Esophagus squamous epithelium (tissue), 4 donors: ENCODE measurements around the gene CAPZB.

Experiments
- POLR2A ChIP-seq, 4 donors: fragments of 450-650 bp; IDR thresholded peaks; one replicate each; pipeline ENCODE4 v1.6.1; 2017; ENCODE audit warnings: antibody characterized with exemption in 4 of 4, mild to moderate bottlenecking in 4 of 4, moderate library complexity in 3 of 4
- TF ChIP-seq, protein P1 (sequence below), 6 experiments: fragments of 450-650 bp in 4 of 6; fragments of 200-600 bp in 2 of 6; sonication (generic) in 2 of 6; IDR thresholded peaks; one replicate each; pipeline ENCODE4 v1.5.1; 2016 to 2019; ENCODE audit warnings: antibody characterized with exemption in 6 of 6, mild to moderate bottlenecking in 4 of 6, moderate library complexity in 4 of 6

- no peak for TF ChIP-seq POLR2A (IDR thresholded peaks at IDR 0.05)
- TF ChIP-seq, protein P1, sequence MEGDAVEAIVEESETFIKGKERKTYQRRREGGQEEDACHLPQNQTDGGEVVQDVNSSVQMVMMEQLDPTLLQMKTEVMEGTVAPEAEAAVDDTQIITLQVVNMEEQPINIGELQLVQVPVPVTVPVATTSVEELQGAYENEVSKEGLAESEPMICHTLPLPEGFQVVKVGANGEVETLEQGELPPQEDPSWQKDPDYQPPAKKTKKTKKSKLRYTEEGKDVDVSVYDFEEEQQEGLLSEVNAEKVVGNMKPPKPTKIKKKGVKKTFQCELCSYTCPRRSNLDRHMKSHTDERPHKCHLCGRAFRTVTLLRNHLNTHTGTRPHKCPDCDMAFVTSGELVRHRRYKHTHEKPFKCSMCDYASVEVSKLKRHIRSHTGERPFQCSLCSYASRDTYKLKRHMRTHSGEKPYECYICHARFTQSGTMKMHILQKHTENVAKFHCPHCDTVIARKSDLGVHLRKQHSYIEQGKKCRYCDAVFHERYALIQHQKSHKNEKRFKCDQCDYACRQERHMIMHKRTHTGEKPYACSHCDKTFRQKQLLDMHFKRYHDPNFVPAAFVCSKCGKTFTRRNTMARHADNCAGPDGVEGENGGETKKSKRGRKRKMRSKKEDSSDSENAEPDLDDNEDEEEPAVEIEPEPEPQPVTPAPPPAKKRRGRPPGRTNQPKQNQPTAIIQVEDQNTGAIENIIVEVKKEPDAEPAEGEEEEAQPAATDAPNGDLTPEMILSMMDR (IDR thresholded peaks at IDR 0.05): no peak
These were observed 36.1 kb upstream of the CAPZB start for GRCh38 chr1:19521411-19521810.
